ENCODE measurements around the gene MRPS18A. TPM values are rescaled to one million over a fixed set of nuclear protein-coding genes. Genes with fewer than 3 reads are reported as not detected.

The MRPS18A gene
- 10 to 100 TPM; 21.9 to 44.1 (median 25.9) TPM for total RNA-seq
- 10 to 100 TPM; 35.1 to 45.0 TPM for polyA plus RNA-seq
- long read RNA-seq, donor 1, transcript MRPS18A-202 (6 exons, 1,062 nt) = major isoform, 26 of 31 reads
- long read RNA-seq, donor 1, partial matches to known transcripts = 1 of 31 reads
- long read RNA-seq, donor 1, other reads (novel, unspliced or antisense) = 1 of 31 reads
- long read RNA-seq, donor 2, transcript MRPS18A-202 (6 exons, 1,062 nt) = major isoform, 29 of 32 reads
- long read RNA-seq, donor 2, partial matches to known transcripts = 0 of 32 reads
- long read RNA-seq, donor 2, other reads (novel, unspliced or antisense) = 0 of 32 reads
- long read RNA-seq, donor 3, transcript MRPS18A-202 (6 exons, 1,062 nt) = major isoform, 20 of 25 reads
- long read RNA-seq, donor 3, partial matches to known transcripts = 2 of 25 reads
- long read RNA-seq, donor 3, other reads (novel, unspliced or antisense) = 1 of 25 reads

- intact Hi-C loops (cut with DNase I) = no loop called here
- Histone ChIP-seq H3K36me3 (no peaks in the 10 kb centered on the region), H3K4me1 (ENCODE audit: insufficient read depth) (peaks cover 2% of the 10 kb centered on the region), H3K27ac (peak within 1 kb of the TSS in 1 of 2 donors; percentile 19), H3K4me3 (peak within 1 kb of the TSS; percentile 79), H3K27me3 (no peaks in the 10 kb centered on the region), H3K9me3 (no peaks in the 10 kb centered on the region)
- peak; percentile 67 to 83 (median 70) for DNase-seq
- no peak for TF ChIP-seq EP300 (IDR thresholded peaks at IDR 0.05)
- no peak for TF ChIP-seq POLR2A (IDR thresholded peaks at IDR 0.05)
- no peak for TF ChIP-seq CTCF (IDR thresholded peaks at IDR 0.05)
- 1 to 7% (median 2%) methylated on average over 43 of the region's 43 CpGs for WGBS, 3 donors
Measured at GRCh38 chr6:43687437-43688347, at the start of gene MRPS18A. Gene MRPS18A (minus strand): TSS chr6:43687791. CDS start chr6:43687779, 12 bp downstream.

GRCh38 chr6:43736844-43737243 is 49.3 kb upstream of the MRPS18A start:
- H3K27ac ChIP-seq = no peak overlapping the region
- no peaks in the 10 kb centered on the region for H3K9me3 ChIP-seq
- H3K27me3 ChIP-seq = no peaks in the 10 kb centered on the region
- no peaks in the 10 kb centered on the region for H3K36me3 ChIP-seq
- TF ChIP-seq EP300 (IDR thresholded peaks at IDR 0.05) (no peak), CTCF (IDR thresholded peaks at IDR 0.05) (no peak), POLR2A (IDR thresholded peaks at IDR 0.05) (no peak)
- no peak overlapping the region for H3K4me3 ChIP-seq
- H3K4me1 ChIP-seq (ENCODE audit: insufficient read depth) = no peaks in the 10 kb centered on the region
- DNase-seq = no peak
- intact Hi-C loops (cut with DNase I) = no loop called here
- WGBS, 3 donors = 86 to 92% (median 91%) methylated on average over 2 of the region's 2 CpGs

- Histone ChIP-seq H3K27me3 (no peaks in the 10 kb centered on the region), H3K36me3 (no peaks in the 10 kb centered on the region), H3K9me3 (no peaks in the 10 kb centered on the region), H3K4me3 (no peak overlapping the region), H3K27ac (no peak overlapping the region), H3K4me1 (ENCODE audit: insufficient read depth) (no peaks in the 10 kb centered on the region)
- 85 to 96% (median 93%) methylated on average over 2 of the region's 2 CpGs for WGBS, 3 donors
- DNase-seq = no peak
- intact Hi-C loops (cut with DNase I) = no loop called here
- TF ChIP-seq EP300 (IDR thresholded peaks at IDR 0.05) = no peak
Measured at GRCh38 chr6:43736211-43736786, 48.7 kb upstream of the MRPS18A start.

GRCh38 chr6:43735642-43736199 is 48.1 kb upstream of the MRPS18A start:
- Histone ChIP-seq H3K4me3 (no peak overlapping the region), H3K27me3 (no peaks in the 10 kb centered on the region), H3K9me3 (peaks cover 0 to 1% of the 10 kb centered on the region in 2 donors), H3K4me1 (ENCODE audit: insufficient read depth) (no peaks in the 10 kb centered on the region), H3K27ac (no peak overlapping the region), H3K36me3 (no peaks in the 10 kb centered on the region)
- TF ChIP-seq EP300 (IDR thresholded peaks at IDR 0.05) (no peak), CTCF (IDR thresholded peaks at IDR 0.05) (no peak), POLR2A (IDR thresholded peaks at IDR 0.05) (no peak)
- intact Hi-C loops (cut with DNase I) = no loop called here
- 90 to 96% (median 92%) methylated on average over 2 of the region's 2 CpGs for WGBS, 3 donors
- DNase-seq = peak in 1 of 5 donors; percentile 5
